Gastrocnemius medialis (tissue), 4 donors: ENCODE data around the gene RAD51B. TPM values are rescaled to one million over a fixed set of nuclear protein-coding genes. Genes with fewer than 3 reads are reported as not detected.
A peak's percentile ranks its signal among the peaks of the same experiment; 100 is the strongest.

Experiments
- ATAC-seq, 2 donors: fragments of 150-250 bp; one replicate each; pipeline ENCODE4 v1.9.1; 2016
- DNase-seq, 2 donors: peaks; one replicate each; pipeline ENCODE4 v3.0.0-alpha.2; 2019
- H3K27ac ChIP-seq, 4 donors: fragments of 200-600 bp; sonication (generic); 1 replicate in 1 of 4; 2 replicates in 3 of 4; pipeline ENCODE4 v1.5.1; 2016 to 2018; ENCODE audit warnings: mild to moderate bottlenecking in 2 of 4, moderate library complexity in 1 of 4
- H3K27me3 ChIP-seq, 3 donors: fragments of 200-600 bp; sonication (generic) in 2 of 3; 1 replicate in 1 of 3; 2 replicates in 2 of 3; pipeline versions ENCODE4 v1.5.1 to v1.6.0; 2016 to 2019; ENCODE audit warnings: mild to moderate bottlenecking in 1 of 3, moderate library complexity in 1 of 3
- H3K36me3 ChIP-seq, 2 donors: fragments of 200-600 bp; sonication (generic) in 1 of 2; one replicate each; pipeline ENCODE4 v1.5.1; 2017 to 2018
- H3K4me1 ChIP-seq, 2 donors: fragments of 200-600 bp; sonication (generic) in 1 of 2; one replicate each; pipeline ENCODE4 v1.5.1; 2016 to 2017; ENCODE audit warnings: mild to moderate bottlenecking in 2 of 2
- H3K4me3 ChIP-seq, 4 donors: fragments of 200-600 bp; sonication (generic) in 3 of 4; 1 replicate in 1 of 4; 2 replicates in 3 of 4; pipeline ENCODE4 v1.5.1; 2016 to 2019; ENCODE audit warnings: mild to moderate bottlenecking in 2 of 4
- H3K9me3 ChIP-seq, 3 donors: fragments of 200-600 bp; sonication (generic) in 2 of 3; 1 replicate in 1 of 3; 2 replicates in 2 of 3; pipeline ENCODE4 v1.5.1; 2016 to 2019
- CTCF ChIP-seq, 5 experiments: fragments of 450-650 bp in 3 of 5; fragments of 200-600 bp in 2 of 5; sonication (generic) in 2 of 5; IDR thresholded peaks in 4 of 5; conservative IDR thresholded peaks in 1 of 5; 1 replicate in 4 of 5; 2 replicates in 1 of 5; pipeline ENCODE4 v1.5.1; 2016 to 2019; ENCODE audit warnings: antibody characterized with exemption in 5 of 5, mild to moderate bottlenecking in 3 of 5, moderate library complexity in 3 of 5
- POLR2A ChIP-seq, 2 donors: fragments of 450-650 bp; IDR thresholded peaks; one replicate each; pipeline ENCODE4 v1.6.1; 2017; ENCODE audit warnings: antibody characterized with exemption in 2 of 2, mild to moderate bottlenecking in 2 of 2, moderate library complexity in 2 of 2
- in situ Hi-C, 4 donors: fragments of 200-750 bp; cut with MboI; loops; one replicate each; pipeline versions ENCODE4 v1.15.0 to v1.8.0; 2017; ENCODE audit warnings: low sequenced_read_pairs in 4 of 4
- intact Hi-C: fragments of 100-400 bp; cut with DNase I; formaldehyde crosslinking; loops from one replicate; pipeline ENCODE4 v1.15.1; 2023; ENCODE audit warnings: low total_unique reads
- total RNA-seq, 4 donors: library from RNA; depleted of rRNA; stranded (reverse); fragments of >200 nt; gene quantifications; one replicate each; pipeline versions ENCODE4 v1.1.0 to v1.2.3, GENCODE V29; 2016

The RAD51B gene
- total RNA-seq, 4 donors from 2014 or later: 1.6 to 3.3 (median 2.4) TPM

- in situ Hi-C loops: no loop called here
- intact Hi-C loops: no loop called here
- Histone ChIP-seq H3K4me1 (peaks cover 0 to 3% of the 10 kb centered on the region in 2 donors), H3K4me3 (no peak overlapping the region), H3K9me3 (no peaks in the 10 kb centered on the region), H3K27ac (no peak overlapping the region), H3K27me3 (no peaks in the 10 kb centered on the region), H3K36me3 (no peaks in the 10 kb centered on the region)
- TF ChIP-seq CTCF (IDR thresholded peaks at IDR 0.05 in 4 of 5, conservative IDR thresholded peaks at IDR 0.05 in 1 of 5): no peak
- no peak for TF ChIP-seq POLR2A (IDR thresholded peaks at IDR 0.05)
- DNase-seq (no peak), ATAC-seq (no peak)
Observed at GRCh38 chr14:68711561-68712309, 892.2 kb downstream of the RAD51B start.

- H3K27ac ChIP-seq: no peak overlapping the region
- TF ChIP-seq CTCF (IDR thresholded peaks at IDR 0.05 in 4 of 5, conservative IDR thresholded peaks at IDR 0.05 in 1 of 5) (no peak), POLR2A (IDR thresholded peaks at IDR 0.05) (no peak)
- intact Hi-C loops (no loop called here), in situ Hi-C loops (no loop called here)
- H3K4me3 ChIP-seq: no peak overlapping the region
- no peaks in the 10 kb centered on the region for H3K36me3 ChIP-seq
- no peaks in the 10 kb centered on the region for H3K27me3 ChIP-seq
- ATAC-seq: no peak
- no peak for DNase-seq
- H3K4me1 ChIP-seq: peaks cover 0 to 3% of the 10 kb centered on the region in 2 donors
- no peaks in the 10 kb centered on the region for H3K9me3 ChIP-seq
Observed at GRCh38 chr14:68712703-68713370, 893.3 kb downstream of the RAD51B start.

GRCh38 chr14:68713782-68714181 lies 894.2 kb downstream of the RAD51B start:
- in situ Hi-C loops: no loop called here
- H3K4me1 ChIP-seq: peaks cover 0 to 3% of the 10 kb centered on the region in 2 donors
- H3K27me3 ChIP-seq: no peaks in the 10 kb centered on the region
- TF ChIP-seq CTCF (IDR thresholded peaks at IDR 0.05 in 4 of 5, conservative IDR thresholded peaks at IDR 0.05 in 1 of 5) (no peak), POLR2A (IDR thresholded peaks at IDR 0.05) (no peak)
- H3K4me3 ChIP-seq: no peak overlapping the region
- H3K27ac ChIP-seq: no peak overlapping the region
- DNase-seq (no peak), ATAC-seq (no peak)
- intact Hi-C loops: no loop called here
- no peaks in the 10 kb centered on the region for H3K9me3 ChIP-seq
- H3K36me3 ChIP-seq: no peaks in the 10 kb centered on the region

- no peaks in the 10 kb centered on the region for H3K9me3 ChIP-seq
- ATAC-seq: peak; percentile 96
- intact Hi-C loops (no loop called here), in situ Hi-C loops (no loop called here)
- no peaks in the 10 kb centered on the region for H3K36me3 ChIP-seq
- peaks cover 0 to 3% of the 10 kb centered on the region in 2 donors for H3K4me1 ChIP-seq
- peak overlapping the region; percentile 28 to 68 (median 55) for H3K27ac ChIP-seq
- peak; percentile 23 to 66 for DNase-seq
- no peaks in the 10 kb centered on the region for H3K27me3 ChIP-seq
- no peak overlapping the region for H3K4me3 ChIP-seq
- TF ChIP-seq CTCF (IDR thresholded peaks at IDR 0.05 in 4 of 5, conservative IDR thresholded peaks at IDR 0.05 in 1 of 5) (no peak), POLR2A (IDR thresholded peaks at IDR 0.05) (no peak)
Observed at GRCh38 chr14:68714991-68715924, 895.7 kb downstream of the RAD51B start.
